Mesendoderm (in vitro differentiated cells): ENCODE results near the gene ACACB.

Source experiments
- DNase-seq: peaks from one replicate; pipeline ENCODE4 v3.0.0; 2013
- H2AK5ac ChIP-seq: 2 replicates; pipeline ENCODE4 v1.6.1; 2013; ENCODE audit warnings: low read length, inconsistent platforms
- H2BK120ac ChIP-seq: 2 replicates; pipeline ENCODE4 v1.6.1; 2013; ENCODE audit warnings: low read depth, mild to moderate bottlenecking, low read length, moderate library complexity, mixed read lengths
- H2BK15ac ChIP-seq: replicated peaks from 2 replicates; pipeline ENCODE4 v1.6.1; 2013; ENCODE audit warnings: low read depth, mild to moderate bottlenecking, moderate library complexity
- H2BK5ac ChIP-seq: 2 replicates; pipeline ENCODE4 v1.6.1; 2013; ENCODE audit warnings: low read length, inconsistent platforms
- H3K18ac ChIP-seq: 2 replicates; pipeline ENCODE4 v1.6.1; 2013; ENCODE audit warnings: mild to moderate bottlenecking, low read length, mixed read lengths
- H3K23ac ChIP-seq: one replicate; pipeline ENCODE4 v1.6.1; 2013; ENCODE audit warnings: low read length
- H3K27ac ChIP-seq: 2 replicates; pipeline ENCODE4 v1.5.1; 2013; ENCODE audit warnings: low read depth, mild to moderate bottlenecking, inconsistent platforms, low read length, moderate library complexity
- H3K27me3 ChIP-seq: 2 replicates; pipeline ENCODE4 v1.6.1; 2013; ENCODE audit warnings: low read length, control low read depth, mild to moderate bottlenecking, inconsistent platforms; ENCODE audit not compliant: insufficient read depth, poor library complexity
- H3K36me3 ChIP-seq: 2 replicates; pipeline ENCODE4 v1.6.1; 2013; ENCODE audit warnings: low read length, inconsistent platforms; ENCODE audit not compliant: control insufficient read depth, insufficient read depth
- H3K4ac ChIP-seq: one replicate; pipeline ENCODE4 v1.6.1; 2013; ENCODE audit warnings: low read depth, mild to moderate bottlenecking, low read length, moderate library complexity
- H3K4me1 ChIP-seq: 2 replicates; pipeline ENCODE4 v1.6.1; 2013; ENCODE audit warnings: low read depth, low read length, inconsistent platforms; ENCODE audit not compliant: control insufficient read depth
- H3K4me2 ChIP-seq: 2 replicates; pipeline ENCODE4 v1.6.1; 2013; ENCODE audit warnings: low read length
- H3K4me3 ChIP-seq: 2 replicates; pipeline ENCODE4 v1.5.1; 2013; ENCODE audit warnings: mild to moderate bottlenecking, low read length
- H3K56ac ChIP-seq: one replicate; pipeline ENCODE4 v1.6.1; 2013; ENCODE audit warnings: low read length
- H3K79me1 ChIP-seq: 2 replicates; pipeline ENCODE4 v1.6.1; 2013; ENCODE audit warnings: low read length, inconsistent platforms
- H3K79me2 ChIP-seq: 2 replicates; pipeline ENCODE4 v1.6.1; 2013; ENCODE audit warnings: mild to moderate bottlenecking, low read length; ENCODE audit not compliant: control insufficient read depth, insufficient read depth
- H3K9ac ChIP-seq: 2 replicates; pipeline ENCODE4 v1.6.1; 2013; ENCODE audit warnings: low read length, inconsistent platforms
- H4K5ac ChIP-seq: one replicate; pipeline ENCODE4 v1.6.1; 2013; ENCODE audit warnings: low read length
- H4K8ac ChIP-seq: one replicate; pipeline ENCODE4 v1.6.1; 2013; ENCODE audit warnings: low read depth, mild to moderate bottlenecking, control low read depth, low read length, moderate library complexity
- WGBS: extraction: QIAGEN DNeasy Blood & Tissue Kit; methylation state at CpG from one replicate; pipeline ENCODE4 v1.1.7; 2013; ENCODE audit warnings: low lambda C conversion rate, missing lambda C conversion rate; ENCODE audit not compliant: insufficient coverage; ENCODE audit errors: extremely low coverage; 5-methylcytosine and 5-hydroxymethylcytosine counted together

The ACACB gene

DNA sequence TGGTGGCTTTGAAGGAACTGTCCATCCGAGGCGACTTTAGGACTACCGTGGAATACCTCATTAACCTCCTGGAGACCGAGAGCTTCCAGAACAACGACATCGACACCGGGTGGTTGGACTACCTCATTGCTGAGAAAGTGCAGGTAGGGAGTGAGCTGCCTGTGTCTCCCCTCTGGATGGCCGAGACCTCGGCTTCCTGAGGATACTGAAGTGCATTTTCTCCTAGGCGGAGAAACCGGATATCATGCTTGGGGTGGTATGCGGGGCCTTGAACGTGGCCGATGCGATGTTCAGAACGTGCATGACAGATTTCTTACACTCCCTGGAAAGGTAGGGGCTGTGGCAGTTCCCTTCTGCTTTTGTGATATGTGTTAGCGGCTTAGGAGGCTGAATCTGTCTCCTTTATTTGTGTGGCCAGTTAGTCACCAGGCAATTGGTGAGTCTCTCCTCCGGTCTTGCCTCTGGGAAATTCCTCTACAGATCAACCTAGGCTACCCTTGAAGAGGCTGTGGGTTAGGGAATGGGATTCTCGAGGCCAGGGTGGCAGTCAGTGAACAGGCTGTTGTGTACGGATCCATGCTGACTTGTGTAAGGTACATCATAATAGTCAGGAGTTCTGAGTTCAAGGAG lies 75.3 kb downstream of the ACACB start:
- Histone ChIP-seq H2AK5ac (no peak overlapping the region), H3K79me1 (no peaks in the 10 kb centered on the region), H3K9ac (no peak overlapping the region), H3K18ac (no peak overlapping the region), H3K56ac (no peak overlapping the region), H4K8ac (no peak overlapping the region), H3K4me2 (no peak overlapping the region), H2BK15ac (no peak overlapping the region), H2BK120ac (no peak overlapping the region), H3K27me3 (no peaks in the 10 kb centered on the region), H3K4me3 (no peak overlapping the region), H4K5ac (no peak overlapping the region), H3K36me3 (no peaks in the 10 kb centered on the region), H3K4ac (no peak overlapping the region), H3K79me2 (no peaks in the 10 kb centered on the region), H2BK5ac (no peak overlapping the region), H3K4me1 (peaks cover 2% of the 10 kb centered on the region), H3K23ac (no peak overlapping the region), H3K27ac (no peak overlapping the region)
- DNase-seq = no peak
- WGBS = no CpG with 5 or more reads among the region's 20 CpGs

DNA sequence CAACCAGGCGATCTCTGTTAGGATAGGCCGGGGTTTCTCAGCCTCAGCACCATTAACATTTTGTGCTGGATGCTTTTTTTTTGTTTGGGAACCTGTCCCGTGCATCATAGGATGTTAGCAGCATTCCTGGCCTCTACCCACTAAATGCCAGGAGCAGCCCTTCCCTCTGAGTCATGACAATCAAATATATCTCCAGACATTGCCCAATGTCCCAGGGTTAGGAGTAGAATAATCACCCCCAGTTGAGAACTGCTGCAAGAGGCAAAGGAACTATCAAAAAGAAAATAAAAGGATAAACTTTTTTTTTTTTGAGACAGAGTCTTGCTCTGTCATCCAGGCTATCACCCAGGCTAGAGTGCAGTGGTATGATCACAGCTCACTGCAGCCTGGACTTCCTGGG lies 76.0 kb downstream of the ACACB start:
- Histone ChIP-seq H4K8ac (no peak overlapping the region), H3K36me3 (no peaks in the 10 kb centered on the region), H2AK5ac (no peak overlapping the region), H2BK120ac (no peak overlapping the region), H3K4me2 (no peak overlapping the region), H3K18ac (no peak overlapping the region), H3K27ac (no peak overlapping the region), H2BK15ac (no peak overlapping the region), H4K5ac (no peak overlapping the region), H3K4ac (no peak overlapping the region), H3K79me2 (no peaks in the 10 kb centered on the region), H3K79me1 (no peaks in the 10 kb centered on the region), H3K4me3 (no peak overlapping the region), H3K56ac (no peak overlapping the region), H3K9ac (no peak overlapping the region), H3K4me1 (peaks cover 2% of the 10 kb centered on the region), H3K23ac (no peak overlapping the region), H2BK5ac (no peak overlapping the region), H3K27me3 (no peaks in the 10 kb centered on the region)
- DNase-seq = no peak
- WGBS = no CpG with 5 or more reads among the region's 3 CpGs

DNA sequence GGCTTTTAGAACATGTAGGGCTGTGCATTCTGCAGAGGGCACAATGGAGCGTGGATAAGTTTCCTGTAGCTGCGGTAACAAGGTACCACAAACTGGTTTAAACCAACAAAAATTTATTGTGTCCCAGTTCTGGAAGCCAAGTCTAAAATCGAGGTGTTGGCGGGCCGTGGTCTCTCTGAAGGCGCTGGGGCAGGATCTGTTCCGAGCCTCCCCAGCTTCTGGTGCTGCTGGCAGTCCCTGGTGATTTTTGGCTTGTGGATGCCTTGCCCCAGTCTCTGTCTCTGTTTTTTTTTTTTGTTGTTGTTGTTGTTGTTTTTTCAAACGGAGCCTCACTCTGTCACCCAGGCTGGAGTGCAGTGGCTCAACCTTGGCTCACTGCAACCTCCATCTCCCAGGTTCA lies 77.5 kb downstream of the ACACB start:
- H2BK5ac ChIP-seq = no peak overlapping the region
- no peak overlapping the region for H3K27ac ChIP-seq
- no peak overlapping the region for H3K4me3 ChIP-seq
- no peaks in the 10 kb centered on the region for H3K79me1 ChIP-seq
- no peak overlapping the region for H2BK120ac ChIP-seq
- H3K36me3 ChIP-seq = no peaks in the 10 kb centered on the region
- no peak overlapping the region for H4K5ac ChIP-seq
- H3K4me2 ChIP-seq = no peak overlapping the region
- no peak overlapping the region for H3K23ac ChIP-seq
- no CpG with 5 or more reads among the region's 8 CpGs for WGBS
- H3K27me3 ChIP-seq = no peaks in the 10 kb centered on the region
- no peak overlapping the region for H3K18ac ChIP-seq
- no peaks in the 10 kb centered on the region for H3K79me2 ChIP-seq
- H3K9ac ChIP-seq = no peak overlapping the region
- DNase-seq = no peak
- H2BK15ac ChIP-seq = no peak overlapping the region
- no peak overlapping the region for H3K4ac ChIP-seq
- H3K56ac ChIP-seq = no peak overlapping the region
- H3K4me1 ChIP-seq = peaks cover under 1% of the 10 kb centered on the region
- no peak overlapping the region for H2AK5ac ChIP-seq
- H4K8ac ChIP-seq = no peak overlapping the region

DNA sequence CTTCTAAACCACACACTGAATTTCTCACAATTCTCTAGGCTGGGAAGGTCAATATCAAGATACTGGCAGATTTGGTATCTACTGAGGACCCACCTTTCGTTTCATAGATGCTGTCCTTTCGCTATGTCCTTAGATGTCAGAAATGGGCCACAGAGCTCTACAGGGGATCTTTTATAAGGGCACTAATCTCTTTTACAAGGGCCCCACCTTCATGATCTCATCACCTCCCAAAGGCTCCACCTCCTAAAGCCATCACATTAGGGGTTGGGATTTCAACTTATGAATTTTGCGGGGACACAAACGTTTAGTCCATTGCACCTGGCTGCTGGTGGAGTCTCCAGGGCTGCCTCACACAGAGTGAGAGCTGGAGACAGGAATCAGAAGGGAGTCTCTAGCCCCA lies 79.9 kb downstream of the ACACB start:
- no peaks in the 10 kb centered on the region for H3K79me2 ChIP-seq
- H2BK120ac ChIP-seq = no peak overlapping the region
- no peak overlapping the region for H3K9ac ChIP-seq
- H3K4ac ChIP-seq = no peak overlapping the region
- no peak overlapping the region for H3K4me3 ChIP-seq
- no peaks in the 10 kb centered on the region for H3K27me3 ChIP-seq
- no peaks in the 10 kb centered on the region for H3K4me1 ChIP-seq
- no peak overlapping the region for H3K56ac ChIP-seq
- H2AK5ac ChIP-seq = no peak overlapping the region
- H3K18ac ChIP-seq = no peak overlapping the region
- no CpG with 5 or more reads among the region's 4 CpGs for WGBS
- H3K27ac ChIP-seq = no peak overlapping the region
- H3K36me3 ChIP-seq = no peaks in the 10 kb centered on the region
- no peak for DNase-seq
- H3K79me1 ChIP-seq = no peaks in the 10 kb centered on the region
- no peak overlapping the region for H2BK5ac ChIP-seq
- H3K4me2 ChIP-seq = no peak overlapping the region
- H4K8ac ChIP-seq = no peak overlapping the region
- H4K5ac ChIP-seq = no peak overlapping the region
- H3K23ac ChIP-seq = no peak overlapping the region
- no peak overlapping the region for H2BK15ac ChIP-seq

DNA sequence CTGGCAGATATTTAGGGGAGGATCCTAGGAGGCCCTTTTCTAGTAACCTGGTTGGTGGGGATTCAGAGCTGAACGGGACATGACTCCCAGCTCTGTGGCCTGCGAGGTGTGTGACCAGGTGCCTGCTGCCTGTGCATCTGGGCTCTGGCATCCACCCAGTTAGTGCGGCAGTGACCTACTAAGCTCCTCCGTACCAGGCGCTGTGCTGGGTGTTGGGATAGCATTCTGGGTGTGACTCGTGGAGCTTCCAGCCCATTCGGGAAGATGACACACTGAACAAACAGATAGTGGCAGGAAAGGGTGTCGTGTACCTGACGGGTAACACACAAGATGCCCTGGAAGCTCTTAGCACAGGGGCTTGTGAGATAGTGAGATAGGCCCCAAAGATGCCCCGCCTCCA lies 80.9 kb downstream of the ACACB start:
- no peak overlapping the region for H3K56ac ChIP-seq
- H4K5ac ChIP-seq = no peak overlapping the region
- H4K8ac ChIP-seq = no peak overlapping the region
- H3K4me1 ChIP-seq = no peaks in the 10 kb centered on the region
- H3K36me3 ChIP-seq = no peaks in the 10 kb centered on the region
- no peak overlapping the region for H3K9ac ChIP-seq
- no peak overlapping the region for H2AK5ac ChIP-seq
- no peaks in the 10 kb centered on the region for H3K79me2 ChIP-seq
- H2BK5ac ChIP-seq = no peak overlapping the region
- no peak for DNase-seq
- H2BK15ac ChIP-seq = no peak overlapping the region
- no peak overlapping the region for H3K23ac ChIP-seq
- no CpG with 5 or more reads among the region's 10 CpGs for WGBS
- no peak overlapping the region for H3K27ac ChIP-seq
- no peaks in the 10 kb centered on the region for H3K27me3 ChIP-seq
- H3K4ac ChIP-seq = no peak overlapping the region
- no peak overlapping the region for H3K4me3 ChIP-seq
- no peak overlapping the region for H3K4me2 ChIP-seq
- H3K18ac ChIP-seq = no peak overlapping the region
- no peaks in the 10 kb centered on the region for H3K79me1 ChIP-seq
- H2BK120ac ChIP-seq = no peak overlapping the region

DNA sequence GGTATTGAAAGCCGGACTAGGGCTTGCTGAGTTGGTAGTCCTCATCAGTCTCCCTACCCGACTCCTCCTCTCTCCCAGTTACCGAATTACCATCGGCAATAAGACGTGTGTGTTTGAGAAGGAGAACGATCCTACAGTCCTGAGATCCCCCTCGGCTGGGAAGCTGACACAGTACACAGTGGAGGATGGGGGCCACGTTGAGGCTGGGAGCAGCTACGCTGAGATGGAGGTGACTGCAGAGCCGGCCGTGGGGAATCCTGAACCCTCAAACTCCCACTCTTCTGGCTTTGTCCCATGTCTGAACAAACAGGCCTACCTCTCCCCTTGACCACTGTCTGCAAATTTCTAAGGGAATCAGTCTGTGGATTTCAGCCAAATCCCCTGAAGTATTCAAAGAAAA lies 82.9 kb downstream of the ACACB start:
- no peak for DNase-seq
- H3K4me3 ChIP-seq = no peak overlapping the region
- H2BK120ac ChIP-seq = no peak overlapping the region
- H3K56ac ChIP-seq = no peak overlapping the region
- WGBS = no CpG with 5 or more reads among the region's 11 CpGs
- no peaks in the 10 kb centered on the region for H3K27me3 ChIP-seq
- H3K79me2 ChIP-seq = no peaks in the 10 kb centered on the region
- H3K27ac ChIP-seq = no peak overlapping the region
- H3K18ac ChIP-seq = no peak overlapping the region
- no peak overlapping the region for H2AK5ac ChIP-seq
- H3K79me1 ChIP-seq = no peaks in the 10 kb centered on the region
- H3K23ac ChIP-seq = no peak overlapping the region
- no peaks in the 10 kb centered on the region for H3K4me1 ChIP-seq
- no peak overlapping the region for H3K4me2 ChIP-seq
- H2BK15ac ChIP-seq = no peak overlapping the region
- no peak overlapping the region for H3K9ac ChIP-seq
- no peak overlapping the region for H2BK5ac ChIP-seq
- no peak overlapping the region for H4K8ac ChIP-seq
- H3K36me3 ChIP-seq = no peaks in the 10 kb centered on the region
- H3K4ac ChIP-seq = no peak overlapping the region
- no peak overlapping the region for H4K5ac ChIP-seq
